IPS-11a (cell line): ENCODE results near the gene RAB6B.

Source experiments
- H3K4me3 ChIP-seq: one replicate; pipeline ENCODE4 v1.5.1; 2013; ENCODE audit warnings: low read depth, low read length, control low read depth

RAB6B gene

GRCh38 chr3:133881939-133882825 lies 13.5 kb downstream of the RAB6B start:
- no peak overlapping the region for H3K4me3 ChIP-seq

DNA sequence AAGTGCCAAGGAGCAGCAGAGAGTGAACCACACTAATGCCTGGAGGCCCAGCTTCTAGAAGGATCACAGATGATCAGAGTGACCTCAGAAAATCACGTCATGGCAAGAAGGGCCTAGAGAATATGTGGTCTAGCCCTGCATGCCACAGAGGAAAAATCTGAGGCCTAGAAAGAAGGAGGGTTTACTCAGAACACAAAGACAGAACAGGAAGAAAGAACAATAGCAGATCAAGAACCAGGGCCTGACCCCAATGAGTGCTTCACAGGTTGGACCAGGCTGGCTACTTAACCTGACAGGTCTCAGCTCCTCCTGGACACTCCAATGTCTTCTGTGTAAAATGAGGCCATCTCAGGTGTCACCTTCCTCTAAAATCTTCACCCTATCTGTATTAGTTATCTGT lies 14.2 kb downstream of the RAB6B start:
- no peak overlapping the region for H3K4me3 ChIP-seq

- no peak overlapping the region for H3K4me3 ChIP-seq
Observed at GRCh38 chr3:133880886-133881455, 14.7 kb downstream of the RAB6B start.

GRCh38 chr3:133880287-133880686 lies 15.4 kb downstream of the RAB6B start:
- no peak overlapping the region for H3K4me3 ChIP-seq

DNA sequence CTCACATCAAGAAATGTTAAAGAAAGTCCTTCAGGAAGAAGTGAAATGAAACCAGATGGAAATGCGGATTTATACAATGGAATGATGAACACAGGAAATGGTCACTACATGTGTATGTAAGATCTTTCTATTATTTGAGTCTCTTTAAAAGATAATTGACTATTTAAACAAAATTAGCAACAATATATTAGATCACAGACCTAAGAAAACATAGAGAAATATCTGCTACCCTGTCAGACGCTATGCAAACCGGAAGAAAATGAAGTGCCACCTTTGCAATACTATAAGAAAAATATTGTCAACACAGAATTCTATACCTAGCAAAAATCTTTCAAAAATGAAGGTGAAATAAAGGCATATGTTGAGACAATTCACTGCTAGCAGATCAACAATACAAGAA lies 17.2 kb downstream of the RAB6B start:
- H3K4me3 ChIP-seq: no peak overlapping the region

DNA sequence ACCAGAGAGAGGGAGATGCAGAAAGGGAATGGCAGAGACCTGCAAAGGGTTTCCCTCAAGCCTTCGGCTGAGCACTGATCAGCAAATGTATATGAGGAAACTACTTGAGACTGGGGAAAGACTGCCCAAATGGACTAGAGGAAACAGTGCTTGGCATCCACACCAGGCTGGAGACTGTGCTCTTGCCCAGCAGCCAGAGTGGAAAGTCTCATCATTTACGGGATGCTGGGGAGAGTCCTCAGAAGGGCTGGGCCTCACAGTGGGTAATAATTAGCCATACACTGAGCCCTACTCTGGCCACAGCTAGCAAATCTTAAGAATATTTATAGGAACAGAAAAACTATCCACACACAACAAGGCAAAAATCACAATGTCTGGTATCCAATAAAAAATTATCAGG lies 18.5 kb downstream of the RAB6B start:
- no peak overlapping the region for H3K4me3 ChIP-seq

GRCh38 chr3:133874761-133875438 lies 20.8 kb downstream of the RAB6B start:
- H3K4me3 ChIP-seq: no peak overlapping the region

DNA sequence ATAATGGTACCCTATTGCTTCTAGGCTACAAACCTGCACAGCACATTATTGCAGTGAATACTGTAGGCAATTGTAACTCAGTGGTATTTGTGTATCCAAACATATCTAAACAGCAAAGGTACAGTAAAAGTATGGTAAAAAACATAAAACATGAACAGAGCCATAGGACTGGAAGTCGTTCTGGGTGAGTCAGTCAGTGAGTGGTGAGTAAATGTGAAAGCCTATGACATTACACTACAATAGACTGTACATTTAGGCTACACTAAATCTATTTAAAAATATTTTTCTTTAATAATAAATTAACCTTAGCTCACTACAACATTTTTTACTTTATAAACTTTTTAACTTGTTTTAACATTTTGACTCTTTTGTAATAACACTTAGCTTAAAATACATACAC lies 21.3 kb downstream of the RAB6B start:
- no peak overlapping the region for H3K4me3 ChIP-seq

- H3K4me3 ChIP-seq: no peak overlapping the region
Observed at GRCh38 chr3:133872781-133873180, 22.9 kb downstream of the RAB6B start.

- H3K4me3 ChIP-seq: no peak overlapping the region
Observed at GRCh38 chr3:133872161-133872560, 23.5 kb downstream of the RAB6B start.

DNA sequence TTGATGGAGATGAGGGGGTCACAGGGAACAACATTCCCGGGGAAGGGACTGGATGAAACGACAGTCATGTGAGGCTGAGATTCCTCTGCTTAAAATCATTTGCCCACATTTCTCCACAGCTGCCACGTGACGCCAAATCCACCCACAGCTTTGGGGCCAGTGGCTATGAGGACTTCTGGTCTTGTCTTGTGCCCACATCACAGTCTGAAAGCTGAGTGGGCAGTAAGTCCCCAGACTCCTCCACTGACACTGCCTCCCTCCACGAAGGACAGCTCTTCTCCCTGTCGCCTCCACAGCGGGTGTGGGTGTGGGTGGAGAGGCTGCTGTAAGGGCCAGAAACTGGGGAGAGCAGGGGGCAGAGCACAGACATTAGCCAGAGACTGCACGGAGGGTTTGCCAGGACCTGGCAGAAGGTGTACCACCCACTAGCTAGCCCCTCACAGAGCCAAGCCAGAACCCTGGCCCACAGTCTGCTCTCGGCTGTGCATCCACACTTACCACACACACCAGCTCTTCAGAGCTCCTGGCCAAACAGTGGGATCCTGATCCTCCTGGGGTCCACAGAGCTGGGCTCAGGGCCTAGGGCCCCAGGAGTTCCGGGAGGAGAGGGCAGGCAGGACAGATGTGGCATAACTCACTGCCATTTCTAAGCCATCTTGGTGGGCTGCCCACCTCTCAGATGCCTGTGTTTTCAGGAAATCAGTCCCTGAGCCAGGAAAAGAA lies 24.2 kb downstream of the RAB6B start:
- H3K4me3 ChIP-seq: no peak overlapping the region

GRCh38 chr3:133870822-133871221 lies 24.9 kb downstream of the RAB6B start:
- no peak overlapping the region for H3K4me3 ChIP-seq

- H3K4me3 ChIP-seq: no peak overlapping the region
Observed at GRCh38 chr3:133869586-133869985, 26.1 kb downstream of the RAB6B start.

GRCh38 chr3:133868758-133869475 lies 26.8 kb downstream of the RAB6B start:
- H3K4me3 ChIP-seq: no peak overlapping the region

- H3K4me3 ChIP-seq: no peak overlapping the region
Observed at GRCh38 chr3:133868186-133868585, 27.5 kb downstream of the RAB6B start.

DNA sequence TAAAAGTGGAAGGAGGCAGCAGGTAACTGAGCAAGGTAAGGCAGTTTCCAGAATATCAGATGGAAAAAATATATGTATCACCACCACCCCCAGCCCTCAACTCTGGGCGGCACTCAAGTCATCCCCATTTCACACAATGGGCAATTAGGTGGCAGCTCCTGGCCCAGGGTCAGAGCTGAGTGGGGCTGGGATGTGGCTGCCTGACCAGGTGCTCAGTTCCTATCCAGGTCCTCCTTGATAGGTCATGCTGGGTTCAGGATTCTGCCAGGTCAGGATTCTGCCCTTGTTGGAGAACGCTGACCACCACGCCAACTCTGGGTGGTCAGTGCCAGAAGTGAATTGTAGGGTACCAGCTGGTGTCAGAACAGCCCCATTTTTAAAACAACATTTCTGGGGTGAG lies 29.5 kb downstream of the RAB6B start:
- H3K4me3 ChIP-seq: no peak overlapping the region

GRCh38 chr3:133865136-133865855 lies 30.4 kb downstream of the RAB6B start:
- H3K4me3 ChIP-seq: no peak overlapping the region

DNA sequence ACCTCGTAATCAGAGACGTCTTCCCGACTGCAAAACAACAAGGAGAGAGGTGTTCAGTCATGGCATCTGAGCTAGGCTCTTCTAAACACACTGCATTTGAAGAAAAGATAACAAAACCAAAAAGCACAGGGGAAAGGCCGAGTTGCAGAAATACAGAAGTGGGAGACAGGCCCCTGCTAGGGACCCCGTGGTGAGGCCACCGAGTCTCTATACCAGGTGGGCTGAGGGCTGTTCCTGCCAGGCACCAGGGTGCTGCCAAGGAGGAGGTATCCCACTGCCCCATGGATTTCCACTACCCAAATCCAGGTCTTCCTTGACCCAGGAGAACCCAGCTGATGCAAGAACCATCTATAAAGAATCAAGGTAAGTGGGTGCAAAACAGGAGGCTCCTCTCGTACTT lies 31.1 kb downstream of the RAB6B start:
- no peak overlapping the region for H3K4me3 ChIP-seq

GRCh38 chr3:133863911-133864310 lies 31.8 kb downstream of the RAB6B start:
- no peak overlapping the region for H3K4me3 ChIP-seq

DNA sequence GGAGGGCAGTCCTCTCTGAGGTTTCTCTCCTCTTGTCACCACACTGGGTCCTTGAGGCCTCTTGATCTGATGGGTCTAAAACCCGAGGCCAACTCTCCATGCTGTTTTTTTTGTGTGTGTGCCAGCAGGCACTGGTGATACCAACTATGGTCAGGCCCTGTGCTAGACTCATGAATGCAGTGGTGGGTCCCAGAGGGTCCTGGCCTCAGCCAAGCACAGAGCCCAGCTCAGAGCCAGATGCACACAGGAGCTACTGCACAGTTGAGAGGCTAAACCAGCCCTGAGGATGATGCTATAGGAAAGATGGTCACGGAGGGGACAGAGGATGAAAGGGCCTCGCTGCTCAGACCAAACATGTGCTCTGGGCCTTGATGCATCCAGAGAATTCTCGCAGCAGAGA lies 33.5 kb downstream of the RAB6B start:
- no peak overlapping the region for H3K4me3 ChIP-seq
